GM23338 (cell line): ENCODE measurements around the gene CATSPERD. TPM values are rescaled to one million over a fixed set of nuclear protein-coding genes. Genes with fewer than 3 reads are reported as not detected.

Experiments
- ATAC-seq: fragments of 200-7000 bp; cut with Tn5 transposase; 3 replicates; pipeline ENCODE4 v1.9.1; 2020
- DNase-seq: peaks from one replicate; pipeline ENCODE4 v3.0.0-alpha.2; 2015; ENCODE audit warnings: low spot score
- H2AFZ ChIP-seq: fragments of 200-600 bp; sonication (generic); 2 replicates; pipeline ENCODE4 v1.8.0; 2016; ENCODE audit warnings: antibody characterized with exemption, mild to moderate bottlenecking, moderate library complexity
- H3F3A ChIP-seq: fragments of 200-600 bp; sonication (generic); replicated peaks from 2 replicates; pipeline ENCODE4 v1.8.0; 2017; ENCODE audit warnings: antibody characterized with exemption, mixed run types, low read depth
- H3K27ac ChIP-seq: fragments of 200-600 bp; sonication (generic); 2 replicates; pipeline ENCODE4 v1.6.1; 2016; ENCODE audit warnings: low read depth
- H3K27me3 ChIP-seq: fragments of 200-600 bp; sonication (generic); 2 replicates; pipeline ENCODE4 v1.8.0; 2016; ENCODE audit warnings: mild to moderate bottlenecking, mixed run types, moderate library complexity; ENCODE audit not compliant: insufficient read depth
- H3K36me3 ChIP-seq: fragments of 200-600 bp; sonication (generic); 2 replicates; pipeline ENCODE4 v1.8.0; 2016; ENCODE audit warnings: mild to moderate bottlenecking; ENCODE audit not compliant: insufficient read depth
- H3K4me1 ChIP-seq: fragments of 200-600 bp; sonication (generic); 2 replicates; pipeline ENCODE4 v1.8.0; 2016; ENCODE audit warnings: mild to moderate bottlenecking, moderate library complexity; ENCODE audit not compliant: insufficient read depth
- H3K4me2 ChIP-seq: fragments of 200-600 bp; sonication (generic); 2 replicates; pipeline ENCODE4 v1.7.1; 2017; ENCODE audit warnings: mixed run types
- H3K4me3 ChIP-seq: fragments of 200-600 bp; sonication (generic); 2 replicates; pipeline ENCODE4 v1.6.1; 2016; ENCODE audit warnings: mixed run types
- H3K79me2 ChIP-seq: fragments of 200-600 bp; sonication (generic); replicated peaks from 2 replicates; pipeline ENCODE4 v1.8.0; 2017; ENCODE audit warnings: mild to moderate bottlenecking; ENCODE audit not compliant: insufficient read depth
- H3K9me2 ChIP-seq: fragments of 200-600 bp; sonication (generic); 2 replicates; pipeline ENCODE4 v1.8.0; 2017; ENCODE audit not compliant: insufficient read depth
- H4K20me1 ChIP-seq: fragments of 200-600 bp; sonication (generic); replicated peaks from 2 replicates; pipeline ENCODE4 v1.8.0; 2017; ENCODE audit warnings: mild to moderate bottlenecking; ENCODE audit not compliant: insufficient read depth
- H3K27ac Mint-ChIP-seq: 2 replicates; pipeline ENCODE4 v1.8.0; 2020; ENCODE audit warnings: inconsistent platforms, mild to moderate bottlenecking, moderate library complexity, mixed read lengths
- H3K27me3 Mint-ChIP-seq: 3 replicates; pipeline ENCODE4 v1.8.0; 2022; ENCODE audit warnings: low read depth, mild to moderate bottlenecking, moderate library complexity, mixed read lengths, inconsistent platforms; ENCODE audit not compliant: insufficient read depth, poor library complexity
- H3K36me3 Mint-ChIP-seq: 3 replicates; pipeline ENCODE4 v1.8.0; 2021; ENCODE audit warnings: low read depth, mild to moderate bottlenecking, inconsistent platforms, moderate library complexity, mixed read lengths
- H3K4me1 Mint-ChIP-seq: 3 replicates; pipeline ENCODE4 v1.8.0; 2020; ENCODE audit warnings: mild to moderate bottlenecking, inconsistent platforms, mixed read lengths
- H3K4me3 Mint-ChIP-seq: 3 replicates; pipeline ENCODE4 v1.8.0; 2021; ENCODE audit warnings: moderate library complexity, mild to moderate bottlenecking, inconsistent platforms, mixed read lengths
- H3K9me3 Mint-ChIP-seq: 3 replicates; pipeline ENCODE4 v1.8.0; 2020; ENCODE audit warnings: moderate library complexity, mild to moderate bottlenecking, inconsistent platforms, mixed read lengths
- CREB1 ChIP-seq: fragments of 250-450 bp; sonication (Bioruptor Pico); IDR thresholded peaks from 2 replicates; pipeline ENCODE4 v1.5.0; 2020; ENCODE audit warnings: low read depth, mild to moderate bottlenecking, moderate library complexity
- EZH2 ChIP-seq: fragments of 200-600 bp; sonication (generic); IDR thresholded peaks from one replicate; pipeline ENCODE4 v1.8.0; 2017; ENCODE audit warnings: antibody characterized with exemption, mild to moderate bottlenecking, low read depth; ENCODE audit not compliant: unreplicated experiment
- EZH2phosphoT487 ChIP-seq: fragments of 200-600 bp; sonication (generic); IDR thresholded peaks from one replicate; pipeline ENCODE4 v1.8.1; 2018; ENCODE audit warnings: antibody characterized with exemption; ENCODE audit not compliant: unreplicated experiment
- JUNB ChIP-seq: IDR thresholded peaks from one replicate; pipeline ENCODE4 v1.6.1; 2016; ENCODE audit warnings: antibody characterized with exemption; ENCODE audit not compliant: unreplicated experiment
- STAT1 ChIP-seq: IDR thresholded peaks from one replicate; pipeline ENCODE4 v1.6.1; 2016; ENCODE audit warnings: antibody characterized with exemption; ENCODE audit not compliant: unreplicated experiment
- ZNF114 ChIP-seq: fragments of 250-450 bp; sonication (Bioruptor Pico); IDR thresholded peaks from 2 replicates; pipeline ENCODE4 v1.5.0; 2020; ENCODE audit warnings: mild to moderate bottlenecking, moderate library complexity
- ZNF331 ChIP-seq: fragments of 250-450 bp; sonication (Bioruptor Pico); IDR thresholded peaks from 2 replicates; pipeline ENCODE4 v1.5.0; 2020; ENCODE audit warnings: low read depth, mild to moderate bottlenecking, moderate library complexity
- polyA plus RNA-seq: library from polyadenylated mRNA; unstranded; fragments of >200 nt; fragmentation: Nextera tagmentation; extraction: Ambion mirVana; gene quantifications from 2 replicates; pipeline ENCODE4 v1.2.1, GENCODE V29; 2016
- total RNA-seq: library from RNA; depleted of rRNA; stranded (reverse); fragments of >200 nt; shearing (Covaris generic); gene quantifications from 2 replicates; pipeline ENCODE4 v1.2.3, GENCODE V29; 2014
- TF ChIP-seq, protein P1 (sequence below), 2 experiments: fragments of 200-600 bp in 1 of 2; sonication (generic) in 1 of 2; conservative IDR thresholded peaks; 2 replicates each; pipeline versions ENCODE4 v1.5.1 to v1.6.1; 2016 to 2017; ENCODE audit warnings: antibody characterized with exemption in 2 of 2, low read depth in 2 of 2, mild to moderate bottlenecking in 2 of 2, moderate library complexity in 1 of 2
- TF ChIP-seq, protein P2 (sequence below): IDR thresholded peaks from one replicate; pipeline ENCODE4 v1.6.1; 2018; ENCODE audit warnings: antibody characterized with exemption; ENCODE audit not compliant: unreplicated experiment
- TF ChIP-seq, protein P3 (sequence below): IDR thresholded peaks from 2 replicates; pipeline ENCODE4 v1.6.1; 2016; ENCODE audit warnings: antibody characterized with exemption

The CATSPERD gene
- total and polyA plus RNA-seq, 2 experiments from 2014 or later = 0.17 TPM; not detected in 1

DNA sequence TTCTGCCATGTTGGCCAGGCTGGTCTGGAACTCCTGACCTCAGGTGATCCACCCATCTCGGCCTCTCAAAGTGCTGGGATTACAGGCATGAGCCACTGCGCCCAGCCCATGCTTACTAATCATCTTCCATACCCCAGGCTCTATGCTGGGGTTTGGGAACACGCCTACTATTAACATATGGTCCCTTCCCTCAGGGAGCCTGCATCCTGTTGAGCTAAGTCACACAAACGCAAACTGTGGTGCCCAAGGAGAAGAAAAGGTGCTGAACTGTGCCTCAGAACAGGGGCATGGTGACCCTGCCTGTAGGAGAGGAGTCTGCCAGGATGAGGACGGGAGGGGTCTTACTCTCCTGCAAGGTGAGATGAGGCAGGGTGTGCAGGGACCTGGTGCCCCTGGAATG is 45.7 kb upstream of the CATSPERD start:
- DNase-seq = no peak
- H3K79me2 ChIP-seq = no peaks in the 10 kb centered on the region
- no peak overlapping the region for H3K27ac Mint-ChIP-seq
- TF ChIP-seq ZNF114 (CRISPR knock-in tag) = no peak
- TF ChIP-seq, protein P1, sequence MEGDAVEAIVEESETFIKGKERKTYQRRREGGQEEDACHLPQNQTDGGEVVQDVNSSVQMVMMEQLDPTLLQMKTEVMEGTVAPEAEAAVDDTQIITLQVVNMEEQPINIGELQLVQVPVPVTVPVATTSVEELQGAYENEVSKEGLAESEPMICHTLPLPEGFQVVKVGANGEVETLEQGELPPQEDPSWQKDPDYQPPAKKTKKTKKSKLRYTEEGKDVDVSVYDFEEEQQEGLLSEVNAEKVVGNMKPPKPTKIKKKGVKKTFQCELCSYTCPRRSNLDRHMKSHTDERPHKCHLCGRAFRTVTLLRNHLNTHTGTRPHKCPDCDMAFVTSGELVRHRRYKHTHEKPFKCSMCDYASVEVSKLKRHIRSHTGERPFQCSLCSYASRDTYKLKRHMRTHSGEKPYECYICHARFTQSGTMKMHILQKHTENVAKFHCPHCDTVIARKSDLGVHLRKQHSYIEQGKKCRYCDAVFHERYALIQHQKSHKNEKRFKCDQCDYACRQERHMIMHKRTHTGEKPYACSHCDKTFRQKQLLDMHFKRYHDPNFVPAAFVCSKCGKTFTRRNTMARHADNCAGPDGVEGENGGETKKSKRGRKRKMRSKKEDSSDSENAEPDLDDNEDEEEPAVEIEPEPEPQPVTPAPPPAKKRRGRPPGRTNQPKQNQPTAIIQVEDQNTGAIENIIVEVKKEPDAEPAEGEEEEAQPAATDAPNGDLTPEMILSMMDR (conservative IDR thresholded peaks at IDR 0.05; ENCODE audit: low read depth in 2 of 2) = no peak
- no peak for ATAC-seq
- H3K27me3 ChIP-seq = no peaks in the 10 kb centered on the region
- no peak overlapping the region for H2AFZ ChIP-seq
- no peaks in the 10 kb centered on the region for H3K9me2 ChIP-seq
- 0 out of 2 replicates have a peak, but pooled peaks cover 5% of the 10 kb centered on the region for H3F3A ChIP-seq
- H3K4me3 Mint-ChIP-seq = no peak overlapping the region
- H3K27me3 Mint-ChIP-seq = peaks cover 20% of the 10 kb centered on the region
- H3K36me3 ChIP-seq = no peaks in the 10 kb centered on the region
- peaks cover 23% of the 10 kb centered on the region; the same call in 2 of the 3 replicates for H3K36me3 Mint-ChIP-seq
- H3K4me1 Mint-ChIP-seq = peaks cover 9% of the 10 kb centered on the region
- no peak overlapping the region for H3K4me2 ChIP-seq
- H3K4me1 ChIP-seq = no peaks in the 10 kb centered on the region; the same call in 1 of the 2 replicates
- H3K27ac ChIP-seq = no peak overlapping the region
- H3K9me3 Mint-ChIP-seq = no peaks in the 10 kb centered on the region
- H4K20me1 ChIP-seq = peaks cover 3% of the 10 kb centered on the region
- no peak overlapping the region for H3K4me3 ChIP-seq

DNA sequence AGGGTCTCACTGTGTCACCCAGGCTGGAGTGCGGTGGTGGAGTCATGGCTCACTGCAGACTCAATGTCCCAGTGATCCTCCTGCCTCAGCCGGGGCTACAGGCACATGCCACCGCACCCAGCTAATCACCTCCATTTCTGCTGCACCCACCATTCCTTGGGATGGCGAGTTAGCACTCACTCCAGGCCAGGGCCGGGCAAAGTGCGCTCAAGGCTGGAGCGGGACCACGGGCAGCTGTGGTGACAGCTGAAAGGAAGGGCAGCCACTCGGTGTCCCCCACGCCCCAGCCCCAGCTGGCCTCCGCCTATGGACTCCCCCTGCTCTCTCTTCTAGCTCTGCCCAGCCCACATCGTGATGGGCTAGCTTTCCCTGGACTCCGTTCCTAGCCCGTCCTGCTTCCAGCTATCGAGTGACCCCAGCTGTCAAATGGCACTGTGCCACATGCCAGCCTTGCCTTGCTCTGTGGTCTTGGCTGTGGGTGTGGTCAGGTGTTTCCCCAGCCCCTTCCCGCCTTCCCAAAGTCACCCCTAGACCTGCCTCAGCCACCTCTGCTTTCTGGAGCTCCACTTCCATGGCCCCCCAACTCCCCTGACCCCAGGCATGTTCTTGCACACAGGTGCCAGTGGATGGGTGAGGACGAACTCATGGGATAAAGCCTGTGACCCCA is 44.2 kb upstream of the CATSPERD start:
- Histone ChIP-seq H3K4me2 (no peak overlapping the region), H3K36me3 (no peaks in the 10 kb centered on the region), H3K27ac (no peak overlapping the region), H4K20me1 (no peaks in the 10 kb centered on the region; the same call in none of the 2 replicates), H3K4me1 (no peaks in the 10 kb centered on the region; the same call in 1 of the 2 replicates), H2AFZ (no peak overlapping the region), H3K9me2 (no peaks in the 10 kb centered on the region), H3F3A (0 out of 2 replicates have a peak, but pooled peaks cover 5% of the 10 kb centered on the region), H3K4me3 (no peak overlapping the region), H3K27me3 (no peaks in the 10 kb centered on the region), H3K79me2 (no peaks in the 10 kb centered on the region)
- Mint-ChIP-seq H3K4me1 (peaks cover 13% of the 10 kb centered on the region), H3K27me3 (peaks cover 30% of the 10 kb centered on the region), H3K9me3 (no peaks in the 10 kb centered on the region), H3K4me3 (no peak overlapping the region), H3K36me3 (peaks cover 17% of the 10 kb centered on the region), H3K27ac (no peak overlapping the region)
- ATAC-seq (no peak), DNase-seq (no peak)
- no peak for TF ChIP-seq STAT1
- no peak for TF ChIP-seq EZH2
- TF ChIP-seq ZNF331 (CRISPR knock-in tag) = no peak
- TF ChIP-seq EZH2phosphoT487 = no peak
- TF ChIP-seq, protein P2, sequence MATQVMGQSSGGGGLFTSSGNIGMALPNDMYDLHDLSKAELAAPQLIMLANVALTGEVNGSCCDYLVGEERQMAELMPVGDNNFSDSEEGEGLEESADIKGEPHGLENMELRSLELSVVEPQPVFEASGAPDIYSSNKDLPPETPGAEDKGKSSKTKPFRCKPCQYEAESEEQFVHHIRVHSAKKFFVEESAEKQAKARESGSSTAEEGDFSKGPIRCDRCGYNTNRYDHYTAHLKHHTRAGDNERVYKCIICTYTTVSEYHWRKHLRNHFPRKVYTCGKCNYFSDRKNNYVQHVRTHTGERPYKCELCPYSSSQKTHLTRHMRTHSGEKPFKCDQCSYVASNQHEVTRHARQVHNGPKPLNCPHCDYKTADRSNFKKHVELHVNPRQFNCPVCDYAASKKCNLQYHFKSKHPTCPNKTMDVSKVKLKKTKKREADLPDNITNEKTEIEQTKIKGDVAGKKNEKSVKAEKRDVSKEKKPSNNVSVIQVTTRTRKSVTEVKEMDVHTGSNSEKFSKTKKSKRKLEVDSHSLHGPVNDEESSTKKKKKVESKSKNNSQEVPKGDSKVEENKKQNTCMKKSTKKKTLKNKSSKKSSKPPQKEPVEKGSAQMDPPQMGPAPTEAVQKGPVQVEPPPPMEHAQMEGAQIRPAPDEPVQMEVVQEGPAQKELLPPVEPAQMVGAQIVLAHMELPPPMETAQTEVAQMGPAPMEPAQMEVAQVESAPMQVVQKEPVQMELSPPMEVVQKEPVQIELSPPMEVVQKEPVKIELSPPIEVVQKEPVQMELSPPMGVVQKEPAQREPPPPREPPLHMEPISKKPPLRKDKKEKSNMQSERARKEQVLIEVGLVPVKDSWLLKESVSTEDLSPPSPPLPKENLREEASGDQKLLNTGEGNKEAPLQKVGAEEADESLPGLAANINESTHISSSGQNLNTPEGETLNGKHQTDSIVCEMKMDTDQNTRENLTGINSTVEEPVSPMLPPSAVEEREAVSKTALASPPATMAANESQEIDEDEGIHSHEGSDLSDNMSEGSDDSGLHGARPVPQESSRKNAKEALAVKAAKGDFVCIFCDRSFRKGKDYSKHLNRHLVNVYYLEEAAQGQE = no peak
- TF ChIP-seq, protein P3, sequence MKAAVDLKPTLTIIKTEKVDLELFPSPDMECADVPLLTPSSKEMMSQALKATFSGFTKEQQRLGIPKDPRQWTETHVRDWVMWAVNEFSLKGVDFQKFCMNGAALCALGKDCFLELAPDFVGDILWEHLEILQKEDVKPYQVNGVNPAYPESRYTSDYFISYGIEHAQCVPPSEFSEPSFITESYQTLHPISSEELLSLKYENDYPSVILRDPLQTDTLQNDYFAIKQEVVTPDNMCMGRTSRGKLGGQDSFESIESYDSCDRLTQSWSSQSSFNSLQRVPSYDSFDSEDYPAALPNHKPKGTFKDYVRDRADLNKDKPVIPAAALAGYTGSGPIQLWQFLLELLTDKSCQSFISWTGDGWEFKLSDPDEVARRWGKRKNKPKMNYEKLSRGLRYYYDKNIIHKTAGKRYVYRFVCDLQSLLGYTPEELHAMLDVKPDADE = no peak
- TF ChIP-seq CREB1 = no peak
- TF ChIP-seq, protein P1 (conservative IDR thresholded peaks at IDR 0.05; ENCODE audit: low read depth in 2 of 2) = no peak
- TF ChIP-seq JUNB = no peak
- TF ChIP-seq ZNF114 (CRISPR knock-in tag) = no peak
